DND-41 (cell line): Measurements from ENCODE around the gene TENT5A.

ENCODE experiments used
- EZH2 ChIP-seq: IDR thresholded peaks from 3 replicates; pipeline ENCODE4 v1.6.1; 2012; ENCODE audit warnings: borderline replicate concordance, low read depth, mild to moderate bottlenecking, moderate library complexity, low read length, inconsistent platforms; ENCODE audit not compliant: severe bottlenecking
- TF ChIP-seq, protein P1 (sequence below): IDR thresholded peaks from 2 replicates; pipeline ENCODE4 v1.5.1; 2012; ENCODE audit warnings: borderline replicate concordance, low read length, moderate library complexity, mild to moderate bottlenecking; ENCODE audit not compliant: poor library complexity, severe bottlenecking; ENCODE audit errors: extremely low read depth

DNA sequence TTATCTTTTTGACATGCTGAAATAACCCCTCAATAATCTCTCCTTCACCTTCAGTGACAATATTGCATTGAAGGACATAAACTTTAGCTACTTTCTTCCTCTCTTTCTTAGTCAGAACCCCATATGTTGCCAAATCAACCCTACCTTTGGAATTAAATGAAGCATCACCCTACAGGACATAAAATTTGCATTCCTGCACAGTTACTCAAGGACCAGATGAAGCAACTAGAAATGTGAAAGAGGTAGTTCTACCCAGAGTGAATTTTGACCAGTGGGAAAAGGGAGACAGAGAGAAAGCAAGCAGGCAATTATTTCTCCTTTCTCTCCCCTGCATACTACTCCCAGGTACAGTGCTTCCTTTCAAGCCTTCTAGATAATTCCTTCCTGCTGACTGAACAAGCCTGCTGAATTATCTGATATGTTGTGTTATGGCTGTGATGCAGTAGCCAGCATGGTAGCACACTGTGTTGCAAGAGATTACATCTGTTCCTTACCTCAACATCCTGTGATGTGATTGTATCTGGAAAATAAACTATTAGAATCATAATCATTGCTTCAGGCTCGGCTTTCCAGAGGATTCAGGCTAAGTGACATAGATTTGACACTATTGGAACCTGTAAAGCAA, 16.6 kb downstream of the TENT5A start:
- TF ChIP-seq, protein P1, sequence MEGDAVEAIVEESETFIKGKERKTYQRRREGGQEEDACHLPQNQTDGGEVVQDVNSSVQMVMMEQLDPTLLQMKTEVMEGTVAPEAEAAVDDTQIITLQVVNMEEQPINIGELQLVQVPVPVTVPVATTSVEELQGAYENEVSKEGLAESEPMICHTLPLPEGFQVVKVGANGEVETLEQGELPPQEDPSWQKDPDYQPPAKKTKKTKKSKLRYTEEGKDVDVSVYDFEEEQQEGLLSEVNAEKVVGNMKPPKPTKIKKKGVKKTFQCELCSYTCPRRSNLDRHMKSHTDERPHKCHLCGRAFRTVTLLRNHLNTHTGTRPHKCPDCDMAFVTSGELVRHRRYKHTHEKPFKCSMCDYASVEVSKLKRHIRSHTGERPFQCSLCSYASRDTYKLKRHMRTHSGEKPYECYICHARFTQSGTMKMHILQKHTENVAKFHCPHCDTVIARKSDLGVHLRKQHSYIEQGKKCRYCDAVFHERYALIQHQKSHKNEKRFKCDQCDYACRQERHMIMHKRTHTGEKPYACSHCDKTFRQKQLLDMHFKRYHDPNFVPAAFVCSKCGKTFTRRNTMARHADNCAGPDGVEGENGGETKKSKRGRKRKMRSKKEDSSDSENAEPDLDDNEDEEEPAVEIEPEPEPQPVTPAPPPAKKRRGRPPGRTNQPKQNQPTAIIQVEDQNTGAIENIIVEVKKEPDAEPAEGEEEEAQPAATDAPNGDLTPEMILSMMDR, result no peak
- no peak for TF ChIP-seq EZH2
